Measurements from ENCODE around the gene ZEB2. TPM values are rescaled to one million over a fixed set of nuclear protein-coding genes. Genes with fewer than 3 reads are reported as not detected.

ZEB2 gene
- total RNA-seq, 1 donor from 2014 or later: 121 TPM

DNA sequence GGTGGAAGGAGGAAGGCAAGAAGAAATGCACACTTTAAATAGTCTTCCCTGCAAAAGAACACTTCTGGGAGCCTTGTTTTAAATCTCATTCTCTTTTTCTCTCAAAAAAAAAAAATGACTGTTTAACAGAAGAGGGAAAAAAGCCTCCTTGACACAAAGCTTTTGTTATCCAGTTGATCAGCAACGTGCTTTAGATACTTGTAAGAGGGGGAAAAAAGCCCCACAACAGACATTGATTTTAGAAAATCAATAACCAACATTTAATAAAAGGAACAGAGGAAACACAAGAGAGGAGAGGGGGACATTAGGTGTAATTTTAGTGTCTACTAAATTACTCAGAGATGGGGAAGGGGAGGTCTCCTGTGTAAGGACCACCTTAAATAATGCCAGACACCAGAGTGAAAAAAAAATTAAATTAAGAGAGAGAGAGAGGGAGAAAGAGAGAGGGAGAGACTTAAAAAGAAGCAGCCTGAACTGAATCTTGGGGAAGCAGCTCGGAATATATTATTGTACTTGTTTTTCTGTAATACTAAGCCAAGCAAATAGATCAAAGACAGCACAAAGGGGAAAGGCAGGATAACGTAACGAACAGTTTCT, 4.7 kb downstream of the ZEB2 start:
- TF ChIP-seq CTCF (IDR thresholded peaks at IDR 0.05; ENCODE audit: partially characterized antibody, unreplicated experiment): no peak
- H3K4me3 Mint-ChIP-seq (ENCODE audit: unreplicated experiment): peak overlapping the region; percentile 93

DNA sequence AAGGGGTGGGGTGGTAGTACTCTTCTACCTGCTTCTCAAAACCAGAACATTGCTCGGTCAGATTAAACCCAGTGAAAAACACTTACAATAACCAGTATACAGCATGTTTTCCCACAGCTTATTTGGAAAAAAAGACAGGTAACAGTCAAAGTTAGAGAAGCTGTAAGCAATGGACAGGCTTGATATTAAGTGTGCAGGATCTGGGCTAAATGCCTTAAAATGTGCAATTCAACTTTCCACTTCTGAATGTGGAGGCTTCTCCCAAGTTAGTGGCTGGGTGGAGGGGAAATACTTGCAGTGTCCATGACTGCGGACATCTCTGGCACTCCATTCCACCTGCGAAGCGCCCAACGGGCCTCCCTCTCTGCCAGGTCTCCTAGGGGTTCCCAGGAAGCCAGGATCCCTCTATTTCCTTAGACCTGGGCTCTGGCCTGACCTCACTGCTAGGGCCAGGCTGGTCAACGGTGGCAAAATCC, 5.3 kb downstream of the ZEB2 start:
- Mint-ChIP-seq H3K36me3 (ENCODE audit: unreplicated experiment) (peaks cover 6% of the 10 kb centered on the region), H3K27me3 (ENCODE audit: unreplicated experiment) (peaks cover 11% of the 10 kb centered on the region), H3K9me3 (ENCODE audit: unreplicated experiment) (peaks cover 17% of the 10 kb centered on the region), H3K4me1 (ENCODE audit: low read depth, unreplicated experiment) (peaks cover 41% of the 10 kb centered on the region), H3K27ac (ENCODE audit: unreplicated experiment) (no peak overlapping the region), H3K4me3 (ENCODE audit: unreplicated experiment) (peak overlapping the region; percentile 93)
- TF ChIP-seq CTCF (IDR thresholded peaks at IDR 0.05; ENCODE audit: partially characterized antibody, unreplicated experiment): no peak
- peak; percentile 26 for DNase-seq

More for the DNA sequence above, 4.7 kb downstream of the ZEB2 start:
- Mint-ChIP-seq H3K4me1 (ENCODE audit: low read depth, unreplicated experiment) (peaks cover 40% of the 10 kb centered on the region), H3K9me3 (ENCODE audit: unreplicated experiment) (peaks cover 17% of the 10 kb centered on the region), H3K36me3 (ENCODE audit: unreplicated experiment) (peaks cover 6% of the 10 kb centered on the region), H3K27me3 (ENCODE audit: unreplicated experiment) (peaks cover 11% of the 10 kb centered on the region), H3K27ac (ENCODE audit: unreplicated experiment) (peak overlapping the region; percentile 97)
- DNase-seq: no peak

DNA sequence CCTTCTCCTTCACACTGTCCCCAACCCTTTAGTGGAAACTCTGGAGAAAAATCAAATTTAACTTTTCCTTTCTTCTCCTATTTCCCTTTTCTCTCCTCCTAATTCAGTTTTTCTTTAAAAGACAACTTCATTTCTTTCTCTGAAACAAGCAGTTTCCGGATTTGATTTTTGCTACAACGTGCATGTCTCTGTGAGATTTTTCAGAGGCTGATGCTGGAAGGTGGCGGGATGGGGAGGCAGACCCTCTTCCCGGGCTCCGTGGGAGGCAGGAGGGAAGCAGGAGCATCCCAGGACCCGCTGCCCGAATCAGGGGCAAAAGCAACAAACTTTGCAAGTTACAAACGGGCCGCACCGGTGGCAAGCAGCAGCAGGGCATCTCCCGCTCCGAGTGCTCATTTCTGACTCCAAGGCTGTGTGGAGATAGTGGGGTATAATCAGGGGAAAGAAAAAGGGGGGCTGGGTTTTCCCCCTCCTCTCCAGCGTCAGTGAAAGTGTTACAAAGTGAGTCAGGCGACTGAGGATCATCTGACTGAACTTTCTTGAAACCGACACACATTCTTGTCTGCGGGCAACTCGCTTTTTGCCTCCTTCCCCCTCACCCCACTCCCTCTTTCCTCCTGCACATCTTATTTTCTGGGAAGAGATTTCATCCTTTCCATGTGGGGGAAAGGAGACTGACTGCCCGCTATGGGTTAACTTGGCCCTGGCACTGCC, 6.4 kb downstream of the ZEB2 start:
- TF ChIP-seq CTCF (IDR thresholded peaks at IDR 0.05; ENCODE audit: partially characterized antibody, unreplicated experiment): no peak
- Mint-ChIP-seq H3K4me3 (ENCODE audit: unreplicated experiment) (peak overlapping the region; percentile 93), H3K27me3 (ENCODE audit: unreplicated experiment) (peaks cover 11% of the 10 kb centered on the region)

GRCh38 chr2:144512891-144513351, 7.0 kb downstream of the ZEB2 start:
- Mint-ChIP-seq H3K27ac (ENCODE audit: unreplicated experiment) (no peak overlapping the region), H3K27me3 (ENCODE audit: unreplicated experiment) (peaks cover 11% of the 10 kb centered on the region), H3K9me3 (ENCODE audit: unreplicated experiment) (peaks cover 17% of the 10 kb centered on the region), H3K36me3 (ENCODE audit: unreplicated experiment) (peaks cover 6% of the 10 kb centered on the region), H3K4me3 (ENCODE audit: unreplicated experiment) (peak overlapping the region; percentile 93), H3K4me1 (ENCODE audit: low read depth, unreplicated experiment) (peaks cover 58% of the 10 kb centered on the region)
- DNase-seq: no peak
- no peak for TF ChIP-seq CTCF (IDR thresholded peaks at IDR 0.05; ENCODE audit: partially characterized antibody, unreplicated experiment)

More for the DNA sequence above, 6.4 kb downstream of the ZEB2 start:
- H3K27ac Mint-ChIP-seq (ENCODE audit: unreplicated experiment): no peak overlapping the region
- peaks cover 17% of the 10 kb centered on the region for H3K9me3 Mint-ChIP-seq (ENCODE audit: unreplicated experiment)
- peaks cover 52% of the 10 kb centered on the region for H3K4me1 Mint-ChIP-seq (ENCODE audit: low read depth, unreplicated experiment)
- H3K36me3 Mint-ChIP-seq (ENCODE audit: unreplicated experiment): peaks cover 6% of the 10 kb centered on the region
- DNase-seq: no peak

DNA sequence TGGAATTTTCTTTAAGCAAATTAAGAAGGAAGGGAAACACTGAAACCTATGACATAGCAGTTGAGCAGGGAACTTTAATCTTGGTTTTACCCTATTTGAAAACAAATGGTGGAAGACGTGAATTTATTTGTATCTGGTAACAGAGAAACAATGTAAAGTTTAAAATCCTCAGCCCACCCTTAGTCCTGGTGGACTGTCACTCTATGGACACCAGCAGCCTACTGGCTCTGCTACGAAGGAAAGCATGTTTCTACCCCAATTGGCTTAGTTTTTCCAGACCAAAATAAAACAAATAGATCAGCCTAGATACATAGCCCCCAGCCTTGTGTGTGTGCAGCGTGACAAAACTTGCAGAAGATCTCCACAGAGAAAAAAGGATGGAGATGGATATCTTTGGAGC, 7.4 kb downstream of the ZEB2 start:
- H3K9me3 Mint-ChIP-seq (ENCODE audit: unreplicated experiment): peaks cover 17% of the 10 kb centered on the region
- H3K27ac Mint-ChIP-seq (ENCODE audit: unreplicated experiment): peak overlapping the region; percentile 3
- TF ChIP-seq CTCF (IDR thresholded peaks at IDR 0.05; ENCODE audit: partially characterized antibody, unreplicated experiment): no peak
- peak overlapping the region; percentile 93 for H3K4me3 Mint-ChIP-seq (ENCODE audit: unreplicated experiment)
- peaks cover 8% of the 10 kb centered on the region for H3K27me3 Mint-ChIP-seq (ENCODE audit: unreplicated experiment)
- no peak for DNase-seq
- peaks cover 6% of the 10 kb centered on the region for H3K36me3 Mint-ChIP-seq (ENCODE audit: unreplicated experiment)
- H3K4me1 Mint-ChIP-seq (ENCODE audit: low read depth, unreplicated experiment): peaks cover 63% of the 10 kb centered on the region
